Adipose tissue (tissue), 3 donors: ENCODE data around the gene CEMIP2. TPM values are rescaled to one million over a fixed set of nuclear protein-coding genes. Genes with fewer than 3 reads are reported as not detected.
A peak's percentile ranks its signal among the peaks of the same experiment; 100 is the strongest.

Source experiments
- H3K27ac ChIP-seq: one replicate; pipeline ENCODE4 v1.5.1; 2013; ENCODE audit warnings: low read depth, low read length
- WGBS, 3 donors: extraction: QIAGEN DNeasy Blood & Tissue Kit; methylation state at CpG; one replicate each; pipeline ENCODE4 v1.1.7; 2013; 5-methylcytosine and 5-hydroxymethylcytosine counted together
- polyA plus RNA-seq, 3 donors: library from polyadenylated mRNA; stranded (reverse); fragments of 200-250 nt; gene quantifications; one replicate each; pipeline ENCODE4 v1.2.3, GENCODE V29; 2013
- donor health status: healthy with polysubstance abuse.
- donor health status: Bipolar disorder and iron deficiency.
- donor health status: healthy.

The CEMIP2 gene
- polyA plus RNA-seq, 3 donors: 12.4 to 57.5 (median 23.8) TPM

GRCh38 chr9:71690689-71691435 is 77.5 kb downstream of the CEMIP2 start:
- whole genome bisulfite sequencing, 3 donors: 83 to 86% (median 85%) methylated on average over 6 of the region's 6 CpGs
- H3K27ac ChIP-seq: no peak overlapping the region

- no peak overlapping the region for H3K27ac ChIP-seq
- whole genome bisulfite sequencing, 3 donors: 86 to 94% (median 88%) methylated on average over 10 of the region's 10 CpGs
These were observed 78.1 kb downstream of the CEMIP2 start for GRCh38 chr9:71690063-71690688.

GRCh38 chr9:71687676-71688075 is 80.6 kb downstream of the CEMIP2 start:
- no peak overlapping the region for H3K27ac ChIP-seq
- 80 to 93% (median 88%) methylated on average over 1 of the region's 1 CpG for WGBS, 3 donors

- 92 to 94% (median 92%) methylated on average over 7 of the region's 7 CpGs for WGBS, 3 donors
- no peak overlapping the region for H3K27ac ChIP-seq
These were observed 82.3 kb downstream of the CEMIP2 start for GRCh38 chr9:71685988-71686387.

GRCh38 chr9:71685394-71685793 is 82.9 kb downstream of the CEMIP2 start:
- H3K27ac ChIP-seq: no peak overlapping the region
- 33 to 61% (median 35%) methylated on average over 1 of the region's 1 CpG for WGBS, 3 donors

- 69 to 89% (median 79%) methylated on average over 2 of the region's 2 CpGs for WGBS, 3 donors
- H3K27ac ChIP-seq: no peak overlapping the region
These were observed 83.7 kb downstream of the CEMIP2 start for GRCh38 chr9:71684566-71684965.

- 55 to 89% (median 56%) methylated on average over 9 of the region's 9 CpGs for WGBS, 3 donors
- peak overlapping the region; percentile 42 for H3K27ac ChIP-seq
These were observed 84.6 kb downstream of the CEMIP2 start for GRCh38 chr9:71683598-71684235.

GRCh38 chr9:71681708-71682272 is 86.5 kb downstream of the CEMIP2 start:
- 67 to 71% (median 70%) methylated on average over 3 of the region's 3 CpGs for WGBS, 3 donors
- H3K27ac ChIP-seq: no peak overlapping the region

GRCh38 chr9:71681104-71681707 is 87.1 kb downstream of the CEMIP2 start:
- 43 to 77% (median 51%) methylated on average over 1 of the region's 1 CpG for WGBS, 3 donors
- H3K27ac ChIP-seq: no peak overlapping the region

- WGBS, 3 donors: 42 to 50% (median 47%) methylated on average over 5 of the region's 5 CpGs
These were observed 87.9 kb downstream of the CEMIP2 start for GRCh38 chr9:71680189-71680980.

GRCh38 chr9:71678999-71679398 is 89.3 kb downstream of the CEMIP2 start:
- 34 to 52% (median 48%) methylated on average over 3 of the region's 3 CpGs for WGBS, 3 donors
- H3K27ac ChIP-seq: no peak overlapping the region

More at GRCh38 chr9:71680189-71680980, 87.9 kb downstream of the CEMIP2 start:
- H3K27ac ChIP-seq: no peak overlapping the region

- 93 to 99% (median 98%) methylated on average over 1 of the region's 1 CpG for WGBS, 3 donors
- no peak overlapping the region for H3K27ac ChIP-seq
These were observed 91.1 kb downstream of the CEMIP2 start for GRCh38 chr9:71677209-71677608.

- no peak overlapping the region for H3K27ac ChIP-seq
These were observed 91.9 kb downstream of the CEMIP2 start for GRCh38 chr9:71676460-71676859.

GRCh38 chr9:71675857-71676165 is 92.5 kb downstream of the CEMIP2 start:
- WGBS, 3 donors: 67 to 88% (median 84%) methylated on average over 1 of the region's 1 CpG
- H3K27ac ChIP-seq: no peak overlapping the region

GRCh38 chr9:71675105-71675856 is 93.0 kb downstream of the CEMIP2 start:
- 53 to 57% (median 55%) methylated on average over 3 of the region's 3 CpGs for WGBS, 3 donors

GRCh38 chr9:71672573-71672972 is 95.7 kb downstream of the CEMIP2 start:
- 92 to 100% (median 96%) methylated on average over 1 of the region's 1 CpG for WGBS, 3 donors
- no peak overlapping the region for H3K27ac ChIP-seq

More at GRCh38 chr9:71675105-71675856, 93.0 kb downstream of the CEMIP2 start:
- H3K27ac ChIP-seq: no peak overlapping the region

GRCh38 chr9:71671289-71671688 is 97.0 kb downstream of the CEMIP2 start:
- WGBS, 3 donors: 80 to 83% (median 81%) methylated on average over 3 of the region's 3 CpGs
- no peak overlapping the region for H3K27ac ChIP-seq

- no peak overlapping the region for H3K27ac ChIP-seq
- 60 to 85% (median 79%) methylated on average over 1 of the region's 1 CpG for WGBS, 3 donors
These were observed 98.2 kb downstream of the CEMIP2 start for GRCh38 chr9:71670121-71670520.
